ENCODE measurements around the gene TSPAN18.

DNA sequence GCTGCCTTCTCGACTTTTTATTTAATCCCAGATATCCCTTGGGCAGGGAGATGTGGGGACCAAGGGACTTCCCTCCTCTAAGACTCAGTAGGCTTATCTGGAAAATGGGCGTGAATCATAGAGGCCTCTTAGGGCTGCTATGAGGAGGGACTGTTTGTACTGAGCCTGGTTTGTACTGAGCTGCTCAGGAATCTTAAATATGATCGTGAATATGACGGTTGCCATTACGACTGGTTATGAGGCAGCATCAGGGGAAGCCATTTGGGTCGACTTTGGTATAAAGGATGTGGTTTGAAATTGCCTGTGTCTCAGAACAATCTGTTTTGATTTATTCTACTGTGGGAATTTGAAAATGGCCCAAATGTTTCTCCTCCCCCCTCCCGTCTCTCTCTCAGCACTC, 20.6 kb downstream of the TSPAN18 start:
- TF ChIP-seq, protein P1, sequence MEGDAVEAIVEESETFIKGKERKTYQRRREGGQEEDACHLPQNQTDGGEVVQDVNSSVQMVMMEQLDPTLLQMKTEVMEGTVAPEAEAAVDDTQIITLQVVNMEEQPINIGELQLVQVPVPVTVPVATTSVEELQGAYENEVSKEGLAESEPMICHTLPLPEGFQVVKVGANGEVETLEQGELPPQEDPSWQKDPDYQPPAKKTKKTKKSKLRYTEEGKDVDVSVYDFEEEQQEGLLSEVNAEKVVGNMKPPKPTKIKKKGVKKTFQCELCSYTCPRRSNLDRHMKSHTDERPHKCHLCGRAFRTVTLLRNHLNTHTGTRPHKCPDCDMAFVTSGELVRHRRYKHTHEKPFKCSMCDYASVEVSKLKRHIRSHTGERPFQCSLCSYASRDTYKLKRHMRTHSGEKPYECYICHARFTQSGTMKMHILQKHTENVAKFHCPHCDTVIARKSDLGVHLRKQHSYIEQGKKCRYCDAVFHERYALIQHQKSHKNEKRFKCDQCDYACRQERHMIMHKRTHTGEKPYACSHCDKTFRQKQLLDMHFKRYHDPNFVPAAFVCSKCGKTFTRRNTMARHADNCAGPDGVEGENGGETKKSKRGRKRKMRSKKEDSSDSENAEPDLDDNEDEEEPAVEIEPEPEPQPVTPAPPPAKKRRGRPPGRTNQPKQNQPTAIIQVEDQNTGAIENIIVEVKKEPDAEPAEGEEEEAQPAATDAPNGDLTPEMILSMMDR (IDR thresholded peaks at IDR 0.05): no peak
- TF ChIP-seq, protein P2, sequence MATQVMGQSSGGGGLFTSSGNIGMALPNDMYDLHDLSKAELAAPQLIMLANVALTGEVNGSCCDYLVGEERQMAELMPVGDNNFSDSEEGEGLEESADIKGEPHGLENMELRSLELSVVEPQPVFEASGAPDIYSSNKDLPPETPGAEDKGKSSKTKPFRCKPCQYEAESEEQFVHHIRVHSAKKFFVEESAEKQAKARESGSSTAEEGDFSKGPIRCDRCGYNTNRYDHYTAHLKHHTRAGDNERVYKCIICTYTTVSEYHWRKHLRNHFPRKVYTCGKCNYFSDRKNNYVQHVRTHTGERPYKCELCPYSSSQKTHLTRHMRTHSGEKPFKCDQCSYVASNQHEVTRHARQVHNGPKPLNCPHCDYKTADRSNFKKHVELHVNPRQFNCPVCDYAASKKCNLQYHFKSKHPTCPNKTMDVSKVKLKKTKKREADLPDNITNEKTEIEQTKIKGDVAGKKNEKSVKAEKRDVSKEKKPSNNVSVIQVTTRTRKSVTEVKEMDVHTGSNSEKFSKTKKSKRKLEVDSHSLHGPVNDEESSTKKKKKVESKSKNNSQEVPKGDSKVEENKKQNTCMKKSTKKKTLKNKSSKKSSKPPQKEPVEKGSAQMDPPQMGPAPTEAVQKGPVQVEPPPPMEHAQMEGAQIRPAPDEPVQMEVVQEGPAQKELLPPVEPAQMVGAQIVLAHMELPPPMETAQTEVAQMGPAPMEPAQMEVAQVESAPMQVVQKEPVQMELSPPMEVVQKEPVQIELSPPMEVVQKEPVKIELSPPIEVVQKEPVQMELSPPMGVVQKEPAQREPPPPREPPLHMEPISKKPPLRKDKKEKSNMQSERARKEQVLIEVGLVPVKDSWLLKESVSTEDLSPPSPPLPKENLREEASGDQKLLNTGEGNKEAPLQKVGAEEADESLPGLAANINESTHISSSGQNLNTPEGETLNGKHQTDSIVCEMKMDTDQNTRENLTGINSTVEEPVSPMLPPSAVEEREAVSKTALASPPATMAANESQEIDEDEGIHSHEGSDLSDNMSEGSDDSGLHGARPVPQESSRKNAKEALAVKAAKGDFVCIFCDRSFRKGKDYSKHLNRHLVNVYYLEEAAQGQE (IDR thresholded peaks at IDR 0.05; ENCODE audit: insufficient read depth in 1 of 2, low read depth in 2 of 2, low read length in 1 of 2): no peak
- TF ChIP-seq POLR2AphosphoS5 (IDR thresholded peaks at IDR 0.05; ENCODE audit: low read depth, low read length) (no peak), SIN3A (IDR thresholded peaks at IDR 0.05; ENCODE audit: borderline replicate concordance, insufficient read depth, low read depth, low read length) (no peak), TCF7L2 (IDR thresholded peaks at IDR 0.05; ENCODE audit: low read depth, low read length) (no peak)

All from Panc1 (cell line).